NT2/D1 (cell line): Measurements from ENCODE around the gene ADCY10.

Experiments used
- SUZ12 ChIP-seq: IDR thresholded peaks from 2 replicates; pipeline ENCODE4 v1.6.1; 2011; ENCODE audit not compliant: insufficient read length, insufficient read depth; ENCODE audit errors: extremely low read depth
- YY1 ChIP-seq: IDR thresholded peaks from 2 replicates; pipeline ENCODE4 v1.6.1; 2011; ENCODE audit not compliant: insufficient read length, insufficient read depth
- ZNF274 ChIP-seq: IDR thresholded peaks from 2 replicates; pipeline ENCODE4 v1.6.1; 2011; ENCODE audit warnings: mild to moderate bottlenecking, low read depth, low read length

GRCh38 chr1:167949785-167950184 is 35.9 kb upstream of the ADCY10 start:
- TF ChIP-seq YY1 (no peak), SUZ12 (no peak), ZNF274 (no peak)
